Measurements from ENCODE around the gene PIK3R6. TPM values are rescaled to one million over a fixed set of nuclear protein-coding genes. Genes with fewer than 3 reads are reported as not detected.
"Not testable (repeated sequence)": the region's sequence is repeated elsewhere in the genome, so short reads cannot be mapped to it uniquely, and the experiment has no call there.

Gene PIK3R6
- total RNA-seq, 1 experiment from 2014 or later: not detected

- no peak for DNase-seq (ENCODE audit: low read depth)
These were observed 39.0 kb downstream of the PIK3R6 start for GRCh38 chr17:8828517-8828875.

- no peak for DNase-seq (ENCODE audit: low read depth)
These were observed 40.6 kb downstream of the PIK3R6 start for GRCh38 chr17:8826808-8827435.

GRCh38 chr17:8825802-8826201 lies 41.7 kb downstream of the PIK3R6 start:
- DNase-seq (ENCODE audit: low read depth): no peak

DNA sequence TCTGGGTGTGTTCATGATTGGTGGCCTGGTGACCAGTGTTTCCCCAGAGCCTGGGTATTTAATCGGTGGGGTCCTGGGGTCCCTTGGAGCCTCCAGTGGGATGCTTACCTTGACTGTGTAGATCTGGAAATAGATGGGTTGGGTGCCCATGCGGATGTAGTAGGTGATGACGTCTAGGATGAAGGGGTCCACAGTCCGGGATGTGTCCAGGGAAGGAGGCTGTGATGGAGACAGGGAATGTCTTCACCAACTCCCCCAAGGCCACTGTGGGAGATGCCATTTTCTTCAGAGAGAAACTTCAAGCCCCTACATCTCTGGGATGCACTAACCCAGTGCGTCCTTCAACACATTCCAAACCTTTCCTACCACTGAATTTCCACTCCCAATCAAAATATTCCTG lies 44.2 kb downstream of the PIK3R6 start:
- no peak for DNase-seq (ENCODE audit: low read depth)

DNA sequence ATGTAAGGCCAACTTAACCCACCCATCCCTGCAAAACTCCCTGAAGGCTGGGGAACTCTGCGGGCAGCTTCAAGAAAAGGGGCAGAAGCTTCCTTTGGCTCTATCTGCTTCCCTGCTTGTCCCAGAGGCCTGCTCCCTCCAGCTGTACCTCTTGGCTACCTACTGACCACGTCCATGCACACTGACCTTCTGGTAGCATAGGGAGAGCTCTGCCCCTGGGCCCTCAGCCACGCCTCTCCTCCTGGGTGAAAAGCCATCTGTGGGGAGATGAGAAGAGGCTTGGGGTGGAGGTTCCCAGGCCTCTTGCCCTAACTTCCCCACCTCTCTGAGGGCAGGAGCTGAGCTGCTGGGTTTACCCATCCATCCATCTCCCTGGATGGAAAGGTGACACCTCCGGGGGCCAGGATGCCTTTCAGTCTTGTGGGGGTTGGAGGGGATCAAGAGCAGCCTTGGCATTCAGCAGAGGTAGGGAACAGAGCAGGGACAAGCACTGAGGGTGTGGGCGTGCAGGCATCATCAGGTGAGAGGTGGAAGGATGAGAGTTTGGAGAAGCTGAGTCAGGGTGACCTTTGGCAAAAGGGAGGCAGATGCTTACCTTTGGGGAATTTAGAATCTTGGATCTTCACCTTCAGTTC lies 45.0 kb downstream of the PIK3R6 start:
- no peak for DNase-seq (ENCODE audit: low read depth)

- no peak for DNase-seq (ENCODE audit: low read depth)
These were observed 45.9 kb downstream of the PIK3R6 start for GRCh38 chr17:8821446-8822105.

DNA sequence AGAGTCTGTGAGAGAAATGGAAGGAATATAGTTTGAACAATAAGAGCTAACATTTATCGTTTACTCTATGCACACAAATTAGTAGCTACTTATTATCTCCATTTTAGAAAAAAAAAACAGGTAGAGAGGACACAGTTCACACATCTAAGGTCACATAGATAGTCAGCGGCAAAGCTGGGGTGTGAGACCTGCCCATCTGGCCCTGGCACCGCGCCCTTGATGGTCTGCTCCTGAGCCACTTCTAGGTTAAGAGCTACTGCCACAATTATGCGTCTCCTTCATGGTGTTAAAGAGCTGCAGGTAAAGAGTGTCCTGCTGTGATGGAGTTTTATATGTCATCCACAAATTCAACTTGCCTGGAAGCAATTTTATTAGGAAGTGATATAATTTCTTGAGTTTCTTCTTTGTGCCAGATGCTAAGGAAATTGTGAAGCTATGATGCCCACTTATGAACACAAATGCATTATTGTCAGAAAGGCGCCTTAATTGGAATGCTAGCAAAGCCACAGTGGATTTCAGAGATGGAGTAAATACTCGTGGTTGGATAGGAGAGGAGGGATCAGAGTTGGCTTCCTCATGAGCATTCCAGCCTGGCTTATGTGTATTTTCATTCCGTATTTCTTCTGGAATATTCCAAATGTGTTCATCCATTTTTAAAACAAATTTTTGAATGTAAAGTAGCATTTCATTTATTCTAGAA lies 47.0 kb downstream of the PIK3R6 start:
- DNase-seq (ENCODE audit: low read depth): no peak

- no peak for DNase-seq (ENCODE audit: low read depth)
These were observed 48.7 kb downstream of the PIK3R6 start for GRCh38 chr17:8818654-8819330.

- no peak for DNase-seq (ENCODE audit: low read depth)
These were observed 49.4 kb downstream of the PIK3R6 start for GRCh38 chr17:8818047-8818446.

DNA sequence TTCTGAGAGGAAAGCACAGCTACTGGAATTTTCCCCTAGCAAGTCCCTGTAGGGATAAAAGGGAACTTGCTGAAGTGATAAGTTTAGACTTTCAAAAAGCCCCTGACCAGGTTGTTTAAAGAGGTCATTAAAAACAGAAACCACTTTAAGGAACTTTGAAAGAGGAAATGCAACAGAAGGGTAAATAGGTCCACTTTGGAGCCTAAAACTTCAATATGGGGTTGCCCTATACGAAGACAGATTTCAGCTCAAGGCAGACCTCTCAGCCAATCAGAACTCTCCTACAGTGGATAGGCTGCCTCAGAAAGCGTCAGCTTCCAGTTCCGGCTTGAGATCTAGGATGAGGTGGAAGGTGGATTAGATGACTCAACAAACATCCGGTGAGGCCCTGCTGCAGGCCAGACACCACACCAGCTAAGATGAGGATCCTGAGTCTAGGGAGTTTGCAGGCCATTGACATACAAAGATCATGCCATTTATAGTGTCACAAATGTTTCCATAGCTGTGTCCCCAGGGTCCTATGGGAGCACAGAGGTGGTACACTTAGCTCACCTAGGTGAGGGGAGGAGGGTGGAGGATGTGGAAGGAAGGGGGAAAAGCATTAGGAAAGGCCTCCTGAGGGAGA lies 60.4 kb downstream of the PIK3R6 start:
- peak; percentile 11 for DNase-seq (ENCODE audit: low read depth)

DNA sequence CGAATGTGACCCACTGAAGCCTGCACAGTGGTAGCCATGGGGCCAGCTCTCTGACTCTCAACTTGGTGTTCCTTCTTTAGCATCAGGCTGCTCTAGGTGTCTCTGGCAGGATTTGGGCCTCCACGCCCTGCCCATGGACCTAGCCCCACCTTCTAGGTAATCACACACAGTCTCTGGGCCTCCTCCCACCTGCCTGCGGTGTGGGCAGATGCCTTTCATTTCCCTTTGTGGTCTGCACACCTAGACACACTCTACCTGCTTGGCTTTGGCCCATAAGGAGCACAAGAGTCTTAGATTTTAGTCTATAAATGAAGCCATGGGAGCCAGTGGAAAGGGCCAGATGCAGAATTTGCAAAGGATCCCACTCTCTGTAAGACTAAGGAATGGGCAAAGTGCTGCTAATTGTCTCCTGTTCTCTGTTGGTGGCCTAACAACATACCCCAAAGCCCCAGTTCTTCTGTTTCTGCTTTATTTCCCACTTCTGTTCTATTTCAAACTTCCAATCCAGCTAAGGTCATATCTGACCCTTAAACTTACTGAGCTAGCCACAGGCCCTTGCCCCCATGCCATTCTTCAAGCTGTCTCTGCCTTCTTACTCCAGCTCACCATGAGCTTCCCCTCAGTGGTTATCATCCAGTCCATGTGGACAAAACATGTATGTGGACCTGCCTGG lies 61.1 kb downstream of the PIK3R6 start:
- no peak for DNase-seq (ENCODE audit: low read depth)

GRCh38 chr17:8805396-8805795 lies 62.1 kb downstream of the PIK3R6 start:
- not testable (repeated sequence) for DNase-seq (ENCODE audit: low read depth)

DNA sequence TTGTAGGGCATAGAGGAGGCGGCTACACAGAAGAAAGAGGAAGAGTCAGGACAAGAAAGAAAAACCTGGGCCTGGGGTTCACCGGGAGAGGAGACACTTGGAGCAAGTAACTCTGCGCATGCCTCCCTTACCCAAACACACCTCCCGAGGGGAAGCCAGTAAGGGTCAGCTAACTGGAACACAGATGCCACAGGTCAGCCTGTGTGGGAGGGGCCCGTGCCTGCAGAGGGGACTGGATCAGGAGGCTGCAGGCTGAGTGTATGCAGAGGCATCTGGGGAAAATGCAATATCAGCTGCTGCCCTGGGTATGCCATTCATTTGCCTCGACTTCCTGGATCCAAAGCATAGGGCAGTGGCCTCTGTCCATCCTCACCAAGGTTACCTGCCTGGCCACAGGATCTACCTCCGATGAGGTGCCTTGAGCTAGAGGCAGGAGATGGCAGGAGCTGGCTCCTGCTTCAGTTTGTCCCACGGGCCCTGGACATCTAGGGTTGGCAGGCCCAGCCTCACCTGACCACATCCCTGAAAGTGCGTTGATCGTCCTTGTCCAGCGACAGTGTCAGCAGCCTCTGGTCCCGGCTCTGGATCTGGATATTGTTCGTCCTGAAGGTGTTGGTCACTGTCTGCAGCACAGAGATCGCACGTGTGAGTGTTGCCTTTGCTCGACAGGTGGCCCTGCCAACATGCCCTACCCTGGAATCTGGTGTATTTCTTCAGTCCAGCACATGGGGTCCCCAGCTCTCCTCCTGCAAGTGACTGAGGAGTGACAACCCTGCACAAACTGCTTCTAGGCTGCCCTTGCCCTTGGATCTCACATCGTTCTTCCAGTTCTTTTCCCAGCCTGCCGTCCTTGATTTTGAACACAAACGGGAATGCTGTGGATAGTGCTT lies 63.7 kb downstream of the PIK3R6 start:
- no peak for DNase-seq (ENCODE audit: low read depth)

DNA sequence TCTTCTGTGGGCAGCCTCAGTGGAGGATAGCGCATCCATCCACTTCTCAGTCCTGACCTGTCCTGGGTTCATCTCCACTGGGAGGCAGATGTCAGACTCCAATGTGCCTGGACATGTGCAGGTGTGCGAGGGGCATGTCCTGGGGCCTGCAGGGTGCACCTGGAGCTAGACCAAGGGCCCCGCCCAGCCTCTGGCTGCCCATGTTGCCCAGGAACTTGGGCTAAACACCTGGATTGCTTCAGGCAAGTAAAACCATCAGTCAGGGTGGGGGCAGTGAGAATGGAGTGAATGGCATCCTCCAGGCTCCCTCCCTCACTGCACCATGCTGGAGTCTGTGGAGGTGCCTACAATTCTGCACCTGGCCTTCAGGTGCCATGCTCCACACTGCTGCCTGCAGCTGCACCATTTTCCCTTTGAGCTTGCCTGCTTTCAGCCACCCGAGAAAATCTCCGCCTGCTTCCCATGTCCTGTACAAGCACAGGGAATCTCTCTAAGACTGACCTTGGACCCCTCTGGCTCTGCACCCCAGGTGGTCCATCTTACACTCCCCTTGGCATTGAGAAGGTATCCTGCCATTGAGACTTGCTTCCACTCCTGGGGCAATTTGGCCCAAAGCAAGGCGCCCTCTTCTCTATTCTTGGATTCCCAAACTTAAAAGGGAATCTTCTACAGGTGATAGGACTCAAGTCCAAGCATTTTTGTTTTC lies 66.2 kb downstream of the PIK3R6 start:
- DNase-seq (ENCODE audit: low read depth): no peak

DNA sequence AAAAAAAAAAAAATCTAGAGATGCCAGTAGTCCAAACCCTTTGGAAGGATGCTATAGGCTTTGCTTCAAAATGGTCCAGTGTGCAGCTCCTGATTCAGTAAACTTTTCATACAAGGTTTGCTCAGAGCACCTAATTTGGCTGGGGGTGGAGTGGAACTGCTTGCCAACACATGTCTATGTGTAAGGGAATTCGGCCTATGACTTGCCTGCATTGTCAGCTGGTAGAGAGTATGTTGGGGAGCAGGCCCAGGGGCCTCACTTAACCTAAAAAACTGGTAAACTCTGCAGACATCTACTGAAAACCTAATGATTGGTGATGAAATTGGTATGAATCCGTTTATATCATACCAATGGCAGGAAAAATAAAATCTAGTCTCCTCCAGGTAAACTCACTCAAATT lies 66.8 kb downstream of the PIK3R6 start:
- DNase-seq (ENCODE audit: low read depth): no peak

GRCh38 chr17:8799570-8800212 lies 67.8 kb downstream of the PIK3R6 start:
- DNase-seq (ENCODE audit: low read depth): no peak

DNA sequence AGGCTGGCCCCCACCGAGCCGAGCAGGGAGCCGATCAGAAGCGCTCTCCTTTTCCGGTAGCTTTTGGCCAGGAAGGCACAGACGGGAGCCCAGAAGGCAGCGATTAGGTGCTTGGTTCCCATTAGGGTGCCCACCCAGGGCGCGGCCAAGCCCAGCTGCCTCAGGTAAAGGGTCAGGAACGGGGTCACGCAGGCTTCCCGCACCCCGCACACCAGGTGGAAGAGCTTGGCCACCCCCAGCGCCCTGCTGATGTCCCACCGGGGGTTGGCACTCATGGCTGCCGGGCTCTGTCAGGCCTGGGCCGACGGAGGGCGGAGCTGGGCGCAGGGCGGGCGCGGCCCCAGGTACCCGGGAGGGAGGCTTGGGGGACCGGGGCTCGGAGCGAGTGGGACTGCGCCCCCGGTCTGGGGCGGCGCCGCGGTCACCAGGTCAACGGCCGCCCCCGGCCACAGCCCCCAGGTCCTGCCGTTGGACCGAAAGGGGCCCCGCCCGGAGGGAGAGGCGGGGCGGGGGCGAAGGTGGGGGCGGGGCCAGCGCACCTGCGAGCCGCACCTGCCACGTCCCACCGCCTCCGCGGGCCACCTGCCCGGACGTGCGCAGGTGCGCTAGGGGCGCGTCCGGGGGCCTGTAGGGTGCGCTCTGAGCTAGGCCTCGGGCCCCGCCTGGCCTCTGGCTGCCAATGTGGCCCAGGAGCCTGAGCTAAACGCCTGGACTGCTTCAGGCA lies 68.5 kb downstream of the PIK3R6 start, which contains the start of gene MFSD6L:
MFSD6L (minus strand) TSS at position 520 of the 724 bp plus-strand sequence; CDS start at position 275, 245 bp downstream.
- no peak for DNase-seq (ENCODE audit: low read depth)
